T-helper 2 cell treated with Interferon-gamma antibody and Interleukin-4, amounts not matched to agents 5 μg/mL and 100 μg/mL, for 36 hours (primary cell): ENCODE results near the gene GNB1.
"Not testable (repeated sequence)": the region's sequence is repeated elsewhere in the genome, so short reads cannot be mapped to it uniquely, and the experiment has no call there.

Experiments
- DNase-seq: peaks from one replicate; pipeline ENCODE4 v3.0.0; 2021; ENCODE audit warnings: low spot score
- H3K27ac Mint-ChIP-seq: one replicate; pipeline ENCODE4 v1.8.0; 2021; ENCODE audit warnings: mild to moderate bottlenecking, mixed read lengths
- H3K27me3 Mint-ChIP-seq: one replicate; pipeline ENCODE4 v1.8.0; 2021; ENCODE audit warnings: low read depth, mixed read lengths
- H3K36me3 Mint-ChIP-seq: one replicate; pipeline ENCODE4 v1.8.0; 2021; ENCODE audit warnings: low read depth, mixed read lengths
- H3K4me1 Mint-ChIP-seq: one replicate; pipeline ENCODE4 v1.8.0; 2021; ENCODE audit warnings: low read depth, mixed read lengths
- H3K4me3 Mint-ChIP-seq: one replicate; pipeline ENCODE4 v1.8.0; 2022; ENCODE audit warnings: mild to moderate bottlenecking, moderate library complexity, mixed read lengths
- H3K9me3 Mint-ChIP-seq: one replicate; pipeline ENCODE4 v1.8.0; 2021; ENCODE audit warnings: mixed read lengths

The GNB1 gene

GRCh38 chr1:1876335-1876930 is 14.5 kb downstream of the GNB1 start:
- DNase-seq, result no peak
- Mint-ChIP-seq H3K4me1 (peaks cover 32% of the 10 kb centered on the region), H3K36me3 (peaks cover 45% of the 10 kb centered on the region)

GRCh38 chr1:1875932-1876331 is 15.0 kb downstream of the GNB1 start:
- no peaks in the 10 kb centered on the region for H3K27me3 Mint-ChIP-seq
- peaks cover 32% of the 10 kb centered on the region for H3K4me1 Mint-ChIP-seq
- H3K36me3 Mint-ChIP-seq, result peaks cover 45% of the 10 kb centered on the region
- H3K4me3 Mint-ChIP-seq, result peak overlapping the region; percentile 56
- DNase-seq, result peak; percentile 27
- H3K9me3 Mint-ChIP-seq, result no peaks in the 10 kb centered on the region
- no peak overlapping the region for H3K27ac Mint-ChIP-seq

More at GRCh38 chr1:1876335-1876930, 14.5 kb downstream of the GNB1 start:
- Mint-ChIP-seq H3K4me3 (peak overlapping the region; percentile 56), H3K9me3 (no peaks in the 10 kb centered on the region), H3K27me3 (no peaks in the 10 kb centered on the region), H3K27ac (no peak overlapping the region)

- no peak for DNase-seq
- Mint-ChIP-seq H3K4me3 (no peak overlapping the region), H3K27ac (no peak overlapping the region), H3K36me3 (peaks cover 45% of the 10 kb centered on the region), H3K4me1 (peaks cover 31% of the 10 kb centered on the region), H3K9me3 (no peaks in the 10 kb centered on the region), H3K27me3 (no peaks in the 10 kb centered on the region)
These were observed 16.0 kb downstream of the GNB1 start for GRCh38 chr1:1874901-1875300.

- Mint-ChIP-seq H3K36me3 (peaks cover 34% of the 10 kb centered on the region), H3K27ac (no peak overlapping the region), H3K9me3 (no peaks in the 10 kb centered on the region), H3K4me1 (peaks cover 23% of the 10 kb centered on the region), H3K4me3 (no peak overlapping the region), H3K27me3 (no peaks in the 10 kb centered on the region)
- DNase-seq, result no peak
These were observed 17.7 kb downstream of the GNB1 start for GRCh38 chr1:1873186-1873585.

DNA sequence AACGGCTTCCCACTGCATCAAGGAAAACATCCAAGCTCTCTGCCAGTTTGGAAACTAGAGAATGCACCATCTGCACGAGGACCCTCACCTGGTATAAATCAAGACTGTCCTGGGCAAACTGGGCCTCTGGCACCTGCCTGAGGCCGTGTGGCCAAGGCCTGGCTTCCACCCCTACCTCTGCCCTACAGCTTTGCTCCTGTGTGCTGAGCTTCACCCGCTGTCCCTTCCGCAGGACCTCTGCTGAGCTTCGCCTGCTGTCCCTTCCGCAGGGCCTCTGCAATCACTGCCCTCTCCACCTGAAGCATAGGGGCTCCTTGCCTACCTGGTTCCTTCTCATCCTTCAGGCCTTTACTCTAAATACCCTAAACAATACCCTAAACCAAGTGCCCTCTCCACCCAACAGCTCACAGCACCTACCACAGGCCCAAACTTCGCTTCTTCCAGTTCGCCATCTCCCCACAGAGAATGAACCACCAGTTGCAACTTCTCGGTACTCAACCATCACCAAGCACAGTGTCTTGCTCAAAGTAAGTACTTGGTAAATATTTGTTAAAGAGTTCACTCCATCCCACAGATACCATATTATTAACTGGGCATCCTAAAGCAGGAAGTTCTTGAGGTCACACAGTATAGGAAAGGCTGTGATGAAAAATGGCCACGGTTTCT is 18.4 kb downstream of the GNB1 start:
- H3K4me1 Mint-ChIP-seq, result peaks cover 18% of the 10 kb centered on the region
- H3K27ac Mint-ChIP-seq, result no peak overlapping the region
- no peaks in the 10 kb centered on the region for H3K9me3 Mint-ChIP-seq
- no peak overlapping the region for H3K4me3 Mint-ChIP-seq
- peaks cover 30% of the 10 kb centered on the region for H3K36me3 Mint-ChIP-seq
- DNase-seq, result no peak
- H3K27me3 Mint-ChIP-seq, result no peaks in the 10 kb centered on the region

DNA sequence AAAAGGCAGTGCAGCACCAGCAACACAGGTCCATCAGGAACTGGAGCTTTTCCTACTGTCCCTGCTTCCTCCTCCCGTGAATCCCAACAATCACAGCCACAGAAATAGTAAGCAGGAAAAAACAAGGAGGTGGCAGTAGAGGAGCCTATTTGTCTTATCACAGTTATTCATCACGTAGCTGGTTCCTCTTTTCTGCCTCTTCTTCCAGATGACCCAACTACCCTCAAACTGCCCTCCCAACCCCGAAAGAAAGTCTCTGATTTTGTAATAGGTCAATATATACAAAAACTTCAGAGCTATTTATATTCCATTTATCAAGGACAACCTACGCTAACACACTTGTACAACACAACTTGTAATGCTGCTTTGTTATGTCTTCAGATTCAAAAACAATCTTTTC is 21.4 kb downstream of the GNB1 start:
- Mint-ChIP-seq H3K36me3 (peaks cover 25% of the 10 kb centered on the region), H3K27me3 (no peaks in the 10 kb centered on the region), H3K27ac (no peak overlapping the region), H3K4me3 (no peak overlapping the region), H3K4me1 (peaks cover 10% of the 10 kb centered on the region), H3K9me3 (no peaks in the 10 kb centered on the region)
- no peak for DNase-seq

DNA sequence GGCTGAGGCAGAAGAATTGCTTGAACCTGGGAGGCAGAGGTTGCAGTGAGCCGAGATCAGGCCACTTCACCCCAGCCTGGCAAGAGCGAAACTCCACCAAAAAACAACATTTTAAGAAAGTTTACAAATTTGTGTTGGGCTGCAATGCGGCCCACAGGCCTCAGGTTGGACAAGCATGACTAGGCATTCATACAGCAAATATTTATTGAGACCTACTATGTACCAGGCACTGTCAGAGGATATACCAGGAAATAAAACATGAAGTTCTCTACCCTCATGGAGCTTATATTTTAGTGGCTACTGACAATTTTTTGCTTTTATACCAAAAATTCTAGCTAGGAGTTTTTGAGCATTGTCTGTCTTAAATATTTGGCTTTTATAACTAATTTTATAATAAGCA is 23.7 kb downstream of the GNB1 start:
- no peak for DNase-seq
- Mint-ChIP-seq H3K9me3 (no peaks in the 10 kb centered on the region), H3K4me1 (peaks cover 14% of the 10 kb centered on the region), H3K27ac (no peak overlapping the region), H3K36me3 (peaks cover 16% of the 10 kb centered on the region), H3K27me3 (no peaks in the 10 kb centered on the region), H3K4me3 (no peak overlapping the region)

GRCh38 chr1:1862905-1863547 is 27.9 kb downstream of the GNB1 start:
- Mint-ChIP-seq H3K4me1 (peaks cover 33% of the 10 kb centered on the region), H3K27me3 (no peaks in the 10 kb centered on the region), H3K4me3 (no peak overlapping the region), H3K36me3 (peaks cover 12% of the 10 kb centered on the region), H3K9me3 (no peaks in the 10 kb centered on the region), H3K27ac (peak overlapping the region; percentile 9)
- no peak for DNase-seq

GRCh38 chr1:1861761-1862310 is 29.1 kb downstream of the GNB1 start:
- H3K9me3 Mint-ChIP-seq, result not testable (repeated sequence)

DNA sequence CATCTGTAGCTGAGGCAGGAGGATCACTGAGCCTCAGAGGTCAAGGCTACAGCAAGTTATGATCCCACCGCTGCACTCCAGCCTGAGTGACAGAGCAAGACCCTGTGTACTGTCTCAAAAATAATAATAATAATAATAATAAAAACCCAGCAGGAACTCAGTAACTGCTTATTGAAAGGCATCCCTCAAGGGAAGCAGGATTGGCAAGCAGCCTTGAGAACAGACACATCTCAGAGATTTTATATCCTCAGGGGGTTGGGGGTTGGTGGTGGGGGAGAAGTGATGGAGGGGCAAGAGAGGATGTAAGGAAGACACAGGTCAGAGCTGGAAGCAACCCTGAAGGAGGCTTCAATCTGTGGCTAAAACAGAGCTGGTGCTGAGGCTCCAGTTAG is 29.6 kb downstream of the GNB1 start:
- no peak overlapping the region for H3K4me3 Mint-ChIP-seq
- peaks cover 31% of the 10 kb centered on the region for H3K4me1 Mint-ChIP-seq

More at GRCh38 chr1:1861761-1862310, 29.1 kb downstream of the GNB1 start:
- H3K27ac Mint-ChIP-seq, DNase-seq, H3K4me3 Mint-ChIP-seq, H3K27me3 Mint-ChIP-seq: not testable (repeated sequence)
- Mint-ChIP-seq H3K4me1 (peaks cover 32% of the 10 kb centered on the region), H3K36me3 (peaks cover 12% of the 10 kb centered on the region)

DNA sequence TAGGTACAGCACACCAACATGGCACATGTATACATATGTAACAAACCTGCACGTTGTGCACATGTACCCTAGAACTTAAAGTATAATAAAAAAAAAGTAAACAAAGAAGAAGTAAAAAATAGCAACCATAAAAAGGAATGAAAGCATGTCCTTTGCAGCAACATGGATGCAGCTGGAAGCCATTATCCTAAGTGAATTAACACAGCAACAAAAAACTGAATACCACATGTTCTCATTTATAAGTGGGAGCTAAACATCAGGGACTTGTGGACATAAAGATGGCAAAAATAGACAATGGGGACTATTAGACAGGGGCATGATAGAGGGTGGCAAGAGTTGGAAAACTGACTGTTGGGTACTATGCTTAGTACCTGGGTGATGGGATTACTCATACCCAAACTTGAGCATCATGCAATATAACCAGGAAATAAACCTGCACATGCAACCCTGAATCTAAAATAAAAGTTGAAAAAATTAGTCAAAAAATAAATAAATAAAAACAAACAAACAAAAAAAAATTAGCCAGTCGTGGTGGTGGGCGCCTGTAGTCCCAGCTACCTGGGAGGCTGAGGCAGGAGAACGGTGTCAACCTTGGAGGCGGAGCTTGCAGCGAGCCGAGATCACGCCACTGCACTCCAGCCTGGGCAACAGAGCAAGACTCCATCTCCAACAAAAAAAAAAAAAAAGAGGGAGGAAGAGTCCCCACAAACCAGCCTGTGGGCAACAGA is 30.8 kb downstream of the GNB1 start:
- H3K27ac Mint-ChIP-seq, H3K36me3 Mint-ChIP-seq, DNase-seq, H3K27me3 Mint-ChIP-seq, H3K9me3 Mint-ChIP-seq, H3K4me3 Mint-ChIP-seq: not testable (repeated sequence)
- peaks cover 28% of the 10 kb centered on the region for H3K4me1 Mint-ChIP-seq

More for the DNA sequence above, 29.6 kb downstream of the GNB1 start:
- Mint-ChIP-seq H3K9me3 (no peaks in the 10 kb centered on the region), H3K36me3 (peaks cover 10% of the 10 kb centered on the region), H3K27me3 (no peaks in the 10 kb centered on the region), H3K27ac (no peak overlapping the region)
- no peak for DNase-seq

GRCh38 chr1:1858382-1859086 is 32.4 kb downstream of the GNB1 start:
- no peak for DNase-seq
- peaks cover 27% of the 10 kb centered on the region for H3K4me1 Mint-ChIP-seq
- H3K9me3 Mint-ChIP-seq, result no peaks in the 10 kb centered on the region
- peak overlapping the region; percentile 63 for H3K27ac Mint-ChIP-seq
- peaks cover 4% of the 10 kb centered on the region for H3K36me3 Mint-ChIP-seq
- no peaks in the 10 kb centered on the region for H3K27me3 Mint-ChIP-seq
- H3K4me3 Mint-ChIP-seq, result peak overlapping the region; percentile 12

DNA sequence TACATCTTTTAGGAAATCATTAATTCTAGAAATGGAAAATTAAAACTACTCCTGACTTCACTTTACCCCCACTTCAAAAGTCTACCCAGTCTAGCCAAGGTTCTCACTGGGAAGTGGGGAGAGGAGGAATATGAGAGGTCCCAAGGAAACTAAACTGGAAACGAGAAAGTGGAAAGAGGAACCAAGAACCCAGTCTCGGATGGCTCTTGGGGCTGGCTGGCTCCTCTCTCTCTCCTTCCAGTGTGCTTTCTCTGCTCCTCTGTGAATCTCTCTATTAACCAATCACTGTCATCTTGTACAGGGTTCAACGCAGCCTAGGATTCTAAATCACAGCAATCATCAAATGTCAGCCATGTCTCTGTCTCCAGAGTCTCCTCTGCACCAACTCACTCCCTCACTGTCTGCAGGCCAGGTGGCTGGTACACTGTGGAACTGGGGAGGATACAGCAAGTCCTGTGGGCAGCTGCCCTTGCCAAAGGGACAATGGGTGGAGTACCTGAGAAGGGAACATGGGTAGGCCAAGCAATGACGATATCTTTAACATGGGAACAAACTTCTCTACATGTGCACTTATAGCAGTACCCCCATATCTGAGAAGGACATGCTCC is 33.7 kb downstream of the GNB1 start:
- Mint-ChIP-seq H3K27ac (no peak overlapping the region), H3K4me3 (no peak overlapping the region), H3K4me1 (peaks cover 31% of the 10 kb centered on the region), H3K27me3 (no peaks in the 10 kb centered on the region), H3K9me3 (no peaks in the 10 kb centered on the region), H3K36me3 (peaks cover 11% of the 10 kb centered on the region)
- DNase-seq, result no peak
